ENCODE data around the gene PCBP3.
"Not testable (repeated sequence)": the region's sequence is repeated elsewhere in the genome, so short reads cannot be mapped to it uniquely, and the experiment has no call there.

The PCBP3 gene

GRCh38 chr21:45974073-45975019, 330.8 kb downstream of the PCBP3 start:
- Histone ChIP-seq H3K27ac (no peak overlapping the region), H3K4me1 (ENCODE audit: low read depth, poor library complexity, severe bottlenecking) (no peaks in the 10 kb centered on the region), H3K79me2 (ENCODE audit: insufficient read depth, low read depth) (no peaks in the 10 kb centered on the region), H3K4me2 (peak overlapping the region; percentile 54), H4K20me1 (ENCODE audit: insufficient read depth) (no peaks in the 10 kb centered on the region), H3K27me3 (ENCODE audit: insufficient read depth, low read depth) (peaks cover 65% of the 10 kb centered on the region), H2AFZ (ENCODE audit: low read depth) (peak overlapping the region; percentile 67), H3K9ac (no peak overlapping the region), H3K36me3 (ENCODE audit: insufficient read depth) (no peaks in the 10 kb centered on the region), H3K4me3 (IDR thresholded peaks at IDR 0.05; ENCODE audit: insufficient read depth, low read depth, low read length) (no peak overlapping the region)
- no peak for TF ChIP-seq CTCF (conservative IDR thresholded peaks at IDR 0.05; ENCODE audit: low read depth, low read length)

GRCh38 chr21:45975020-45975666, 331.6 kb downstream of the PCBP3 start:
- Histone ChIP-seq H3K27me3 (ENCODE audit: insufficient read depth, low read depth) (peaks cover 69% of the 10 kb centered on the region), H3K36me3 (ENCODE audit: insufficient read depth) (no peaks in the 10 kb centered on the region), H3K4me1 (ENCODE audit: low read depth, poor library complexity, severe bottlenecking) (no peaks in the 10 kb centered on the region), H3K4me3 (IDR thresholded peaks at IDR 0.05; ENCODE audit: insufficient read depth, low read depth, low read length) (no peak overlapping the region), H4K20me1 (ENCODE audit: insufficient read depth) (no peaks in the 10 kb centered on the region), H3K79me2 (ENCODE audit: insufficient read depth, low read depth) (no peaks in the 10 kb centered on the region), H3K27ac (no peak overlapping the region), H2AFZ (ENCODE audit: low read depth) (no peak overlapping the region), H3K4me2 (no peak overlapping the region), H3K9ac (no peak overlapping the region)
- no peak for TF ChIP-seq CTCF (conservative IDR thresholded peaks at IDR 0.05; ENCODE audit: low read depth, low read length)

- not testable (repeated sequence) for H3K36me3 ChIP-seq (ENCODE audit: insufficient read depth); H3K4me3 ChIP-seq (IDR thresholded peaks at IDR 0.05; ENCODE audit: insufficient read depth, low read depth, low read length); H3K4me1 ChIP-seq (ENCODE audit: low read depth, poor library complexity, severe bottlenecking); H3K79me2 ChIP-seq (ENCODE audit: insufficient read depth, low read depth); H2AFZ ChIP-seq (ENCODE audit: low read depth); H3K27ac ChIP-seq; H3K9ac ChIP-seq; H3K4me2 ChIP-seq; H4K20me1 ChIP-seq (ENCODE audit: insufficient read depth)
- H3K27me3 ChIP-seq (ENCODE audit: insufficient read depth, low read depth) = peaks cover 64% of the 10 kb centered on the region
These were observed 332.3 kb downstream of the PCBP3 start for GRCh38 chr21:45975667-45976409.

- Histone ChIP-seq H3K27ac (no peak overlapping the region), H3K4me2 (no peak overlapping the region), H3K79me2 (ENCODE audit: insufficient read depth, low read depth) (no peaks in the 10 kb centered on the region), H3K4me3 (IDR thresholded peaks at IDR 0.05; ENCODE audit: insufficient read depth, low read depth, low read length) (no peak overlapping the region), H3K4me1 (ENCODE audit: low read depth, poor library complexity, severe bottlenecking) (no peaks in the 10 kb centered on the region), H3K9ac (no peak overlapping the region), H3K36me3 (ENCODE audit: insufficient read depth) (no peaks in the 10 kb centered on the region), H3K27me3 (ENCODE audit: insufficient read depth, low read depth) (peaks cover 57% of the 10 kb centered on the region), H4K20me1 (ENCODE audit: insufficient read depth) (no peaks in the 10 kb centered on the region), H2AFZ (ENCODE audit: low read depth) (no peak overlapping the region)
- no peak for TF ChIP-seq CTCF (conservative IDR thresholded peaks at IDR 0.05; ENCODE audit: low read depth, low read length)
These were observed 333.3 kb downstream of the PCBP3 start for GRCh38 chr21:45976701-45977311.
